ENCODE measurements around the gene G3BP1. TPM values are rescaled to one million over a fixed set of nuclear protein-coding genes. Genes with fewer than 3 reads are reported as not detected.

The G3BP1 gene
- polyA plus RNA-seq, 1 donor, result 95.0 TPM

Other genes with a start within 250 kb of the G3BP1 start
- 0.66 TPM for gene FAT2, start 180.6 kb upstream of the G3BP1 start, polyA plus RNA-seq (ENCODE audit: insufficient read length)
- gene SPARC, start 85.0 kb upstream of the G3BP1 start, polyA plus RNA-seq (ENCODE audit: insufficient read length), result 4,012 TPM
- gene ATOX1, start 13.3 kb upstream of the G3BP1 start, polyA plus RNA-seq (ENCODE audit: insufficient read length), result 41.4 TPM
- gene GLRA1, start 152.9 kb downstream of the G3BP1 start, polyA plus RNA-seq (ENCODE audit: insufficient read length), result not detected

Measured in forelimb muscle (tissue), 1 donor.